ENCODE measurements around the gene SLC25A51.
"Not testable (repeated sequence)": the region's sequence is repeated elsewhere in the genome, so short reads cannot be mapped to it uniquely, and the experiment has no call there.

Gene SLC25A51

GRCh38 chr9:37902131-37902530 is 1.8 kb downstream of the SLC25A51 start:
- DNase-seq = no peak

DNA sequence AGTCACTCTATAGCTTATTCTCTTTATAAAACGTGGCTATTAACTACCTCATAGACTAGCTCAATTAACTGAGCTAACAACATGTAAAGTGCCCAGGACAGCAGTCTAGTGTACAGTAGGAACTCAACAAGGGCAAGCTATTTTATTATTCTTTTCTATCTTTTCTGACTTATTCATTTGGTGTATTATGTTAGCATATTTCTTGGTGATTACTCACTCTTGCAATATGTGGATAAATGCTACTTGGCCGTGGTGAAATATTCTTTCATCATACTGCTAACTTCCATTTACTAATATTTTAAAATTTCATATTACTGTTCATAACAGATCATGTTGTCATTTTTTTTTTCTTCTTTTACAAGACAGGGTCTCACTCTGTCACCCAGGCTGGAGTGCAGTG is 4.9 kb downstream of the SLC25A51 start:
- peak; percentile 44 for DNase-seq

GRCh38 chr9:37897665-37898064 is 6.3 kb downstream of the SLC25A51 start:
- peak; percentile 32 for DNase-seq

GRCh38 chr9:37892063-37892462 is 11.9 kb downstream of the SLC25A51 start:
- DNase-seq = no peak

GRCh38 chr9:37891042-37891441 is 12.9 kb downstream of the SLC25A51 start:
- not testable (repeated sequence) for DNase-seq

GRCh38 chr9:37889536-37889935 is 14.4 kb downstream of the SLC25A51 start:
- DNase-seq = no peak

- DNase-seq = not testable (repeated sequence)
These were observed 15.8 kb downstream of the SLC25A51 start for GRCh38 chr9:37887977-37888583.

DNA sequence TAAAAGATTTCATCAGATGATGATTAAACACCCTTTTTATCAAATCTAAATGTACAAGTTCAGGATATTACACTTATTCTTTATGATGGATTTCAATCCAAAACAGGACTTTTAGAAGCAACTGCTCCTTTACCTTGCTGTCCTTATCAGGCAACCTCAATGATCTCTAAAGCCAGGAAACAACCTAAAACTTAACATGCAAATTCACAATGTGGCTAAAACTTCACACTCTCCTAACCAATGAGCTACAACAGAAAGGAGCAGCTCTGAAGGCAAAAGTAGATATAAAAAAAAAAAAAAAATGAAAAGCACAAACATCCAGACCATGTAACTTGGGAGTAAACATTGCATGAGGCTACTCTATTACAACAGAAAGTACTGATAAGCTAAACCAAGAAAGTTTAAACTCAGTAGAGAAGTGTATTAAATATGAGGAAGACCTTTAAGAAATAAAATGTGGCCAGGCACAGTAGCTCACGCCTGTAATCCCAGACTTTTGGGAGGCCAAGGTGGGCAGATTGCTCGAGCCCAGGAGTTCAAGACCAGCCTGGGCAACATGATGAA is 22.9 kb downstream of the SLC25A51 start:
- DNase-seq = no peak

DNA sequence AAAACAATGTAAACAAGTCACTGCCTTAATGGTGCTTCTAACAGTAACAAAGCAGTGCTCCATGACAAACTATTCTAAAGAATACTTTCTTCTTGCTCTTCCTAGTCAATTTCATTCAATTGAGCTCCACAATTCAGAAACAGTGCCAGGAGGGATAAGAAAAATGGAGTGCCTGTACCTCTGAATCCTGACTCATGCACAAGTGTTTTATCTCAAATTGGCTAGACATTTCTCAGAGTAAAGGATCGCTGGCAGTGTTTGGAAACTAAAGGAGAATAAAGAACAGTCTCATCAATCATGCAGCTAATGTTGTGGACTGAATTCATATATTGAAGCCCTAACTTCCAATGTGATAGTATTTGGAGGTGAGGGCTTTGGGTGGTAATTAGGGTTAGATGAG is 27.6 kb downstream of the SLC25A51 start:
- DNase-seq = no peak

DNA sequence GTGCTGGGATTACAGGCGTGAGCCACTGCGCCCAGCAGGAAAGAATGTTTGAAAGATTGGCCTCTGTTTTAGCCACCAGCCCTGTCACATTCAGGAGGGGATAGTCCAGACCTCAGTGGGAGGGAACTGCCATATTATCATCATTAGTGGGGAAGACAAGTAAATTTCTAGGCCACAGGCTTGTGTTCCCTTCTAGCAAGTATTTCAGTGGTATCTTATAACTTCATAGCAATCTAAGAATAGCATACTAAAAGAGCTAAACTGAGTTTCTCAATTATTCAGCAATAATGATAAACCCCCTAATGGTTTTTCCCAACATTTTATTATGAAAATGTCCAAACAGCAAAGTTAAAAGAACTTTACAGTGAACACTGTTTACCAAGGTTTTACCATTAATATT is 30.0 kb downstream of the SLC25A51 start:
- no peak for DNase-seq

GRCh38 chr9:37870799-37871176 is 33.1 kb downstream of the SLC25A51 start:
- no peak for DNase-seq

- DNase-seq = no peak
These were observed 33.7 kb downstream of the SLC25A51 start for GRCh38 chr9:37870081-37870798.

DNA sequence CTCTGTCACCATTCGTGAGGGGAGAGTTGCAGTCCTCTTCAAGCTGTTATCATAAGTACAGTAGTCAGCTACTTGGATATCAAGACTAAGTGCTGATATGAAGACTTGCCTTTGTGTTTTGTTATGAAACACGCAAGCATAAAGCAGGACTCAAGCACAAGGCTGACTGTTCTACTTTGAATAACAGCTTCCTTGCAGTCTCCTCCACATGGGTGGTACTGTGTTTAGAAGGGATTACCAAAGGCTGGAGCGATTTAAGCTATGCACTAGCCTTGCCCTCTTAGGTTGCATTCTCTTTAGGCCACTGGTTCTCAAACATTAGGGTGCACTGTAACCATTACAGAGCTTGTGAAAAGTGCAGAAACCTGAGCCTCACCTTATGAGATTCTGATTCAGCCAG is 41.4 kb downstream of the SLC25A51 start:
- no peak for DNase-seq

- DNase-seq = no peak
These were observed 44.9 kb downstream of the SLC25A51 start for GRCh38 chr9:37859043-37859442.

- DNase-seq = no peak
These were observed 47.4 kb downstream of the SLC25A51 start for GRCh38 chr9:37856551-37856950.

GRCh38 chr9:37852222-37852621 is 51.7 kb downstream of the SLC25A51 start:
- no peak for DNase-seq

- peak; percentile 84 for DNase-seq
These were observed 63.2 kb downstream of the SLC25A51 start for GRCh38 chr9:37840560-37841194.

DNA sequence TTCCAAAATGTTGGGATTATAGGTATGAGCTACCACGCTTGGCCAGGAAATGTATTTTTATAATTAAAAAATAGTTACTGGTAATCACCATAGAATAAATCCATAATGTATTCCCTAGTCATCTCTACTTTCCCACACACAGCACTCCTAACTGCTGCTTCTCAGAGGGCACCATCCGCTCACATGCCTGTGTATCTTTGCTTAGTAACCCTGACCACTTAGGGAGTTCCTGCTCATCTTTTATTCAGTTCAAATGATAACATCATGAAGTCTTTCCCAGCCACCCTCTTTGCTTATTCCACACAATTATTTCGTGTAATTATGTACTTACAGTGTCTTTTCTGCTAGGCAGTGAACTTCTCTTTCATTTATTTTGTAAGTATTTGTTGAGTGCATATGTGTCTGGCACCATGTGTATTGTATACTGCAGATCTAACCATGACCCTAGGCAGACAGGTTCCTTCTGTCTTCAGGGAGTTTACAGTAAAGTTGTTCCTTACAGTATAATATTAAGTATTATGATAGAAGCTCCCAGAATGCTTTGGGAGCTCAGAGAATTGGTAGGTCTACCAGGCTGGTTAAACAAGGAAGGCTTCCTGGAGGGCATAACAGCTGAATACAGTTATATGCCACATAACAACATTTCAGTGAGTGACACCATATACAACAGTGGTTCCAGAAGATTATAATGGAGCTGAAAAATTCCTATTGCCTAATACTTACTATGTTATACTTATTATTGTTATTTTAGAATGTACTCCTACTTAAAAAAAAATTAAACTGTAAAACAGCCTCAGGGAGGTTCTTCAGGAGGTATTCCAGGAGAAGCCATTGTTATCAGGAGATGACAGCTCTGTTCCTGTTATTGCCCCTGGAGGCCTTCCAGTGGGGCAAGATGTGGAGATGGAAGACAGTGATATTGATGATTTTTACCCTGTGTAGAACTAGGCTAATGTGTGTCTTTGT is 64.1 kb downstream of the SLC25A51 start:
- DNase-seq = peak; percentile 44

All from EL (cell line).